ENCODE results near the gene PSMD11.

Gene PSMD11

DNA sequence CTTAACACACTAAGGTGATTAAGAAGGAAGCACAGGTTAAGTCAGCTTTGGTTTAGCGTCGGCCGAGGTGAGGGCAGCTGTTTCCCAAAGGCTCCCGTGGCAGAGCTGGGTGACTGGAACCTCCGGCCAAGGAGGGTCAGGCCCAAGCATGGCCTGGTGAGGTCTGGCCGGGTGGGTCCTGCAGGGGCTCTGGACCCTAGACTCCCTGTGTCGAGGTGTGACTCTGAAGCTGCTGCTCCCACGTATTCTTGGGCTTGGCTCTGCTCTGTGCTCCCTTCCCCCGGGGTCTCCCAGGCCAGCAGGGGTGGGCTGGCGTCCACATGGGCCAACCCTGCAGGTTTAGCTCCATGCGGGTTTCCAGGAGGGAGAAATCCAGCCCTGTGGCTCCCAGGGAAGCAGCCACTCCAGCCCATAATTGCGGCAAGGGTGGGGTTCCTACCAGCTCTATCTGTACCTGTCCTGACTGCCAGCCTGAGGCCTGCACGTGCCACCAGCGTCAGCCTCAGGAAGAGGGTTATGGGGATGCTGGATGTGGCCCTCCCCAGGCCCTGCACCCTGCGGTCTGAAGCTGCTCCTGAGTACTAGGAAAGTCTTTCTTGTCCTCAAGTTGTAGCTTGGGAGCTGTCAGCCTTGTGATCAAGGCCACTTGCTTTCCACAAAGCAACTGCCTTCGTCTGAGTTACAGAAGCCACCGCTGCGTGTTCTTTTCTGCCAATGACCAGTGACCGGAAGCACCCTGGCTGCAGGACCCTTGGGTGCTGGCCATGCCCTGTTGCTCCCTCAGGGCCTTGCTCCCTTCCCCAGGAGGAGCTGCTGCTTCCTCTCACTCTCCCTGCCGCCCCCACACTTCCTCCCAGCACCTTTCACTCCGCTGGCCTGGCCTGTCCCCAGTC is 47.3 kb downstream of the PSMD11 start:
- DNase-seq = no peak

GRCh38 chr17:32492264-32492589 is 47.9 kb downstream of the PSMD11 start:
- no peak for DNase-seq

DNA sequence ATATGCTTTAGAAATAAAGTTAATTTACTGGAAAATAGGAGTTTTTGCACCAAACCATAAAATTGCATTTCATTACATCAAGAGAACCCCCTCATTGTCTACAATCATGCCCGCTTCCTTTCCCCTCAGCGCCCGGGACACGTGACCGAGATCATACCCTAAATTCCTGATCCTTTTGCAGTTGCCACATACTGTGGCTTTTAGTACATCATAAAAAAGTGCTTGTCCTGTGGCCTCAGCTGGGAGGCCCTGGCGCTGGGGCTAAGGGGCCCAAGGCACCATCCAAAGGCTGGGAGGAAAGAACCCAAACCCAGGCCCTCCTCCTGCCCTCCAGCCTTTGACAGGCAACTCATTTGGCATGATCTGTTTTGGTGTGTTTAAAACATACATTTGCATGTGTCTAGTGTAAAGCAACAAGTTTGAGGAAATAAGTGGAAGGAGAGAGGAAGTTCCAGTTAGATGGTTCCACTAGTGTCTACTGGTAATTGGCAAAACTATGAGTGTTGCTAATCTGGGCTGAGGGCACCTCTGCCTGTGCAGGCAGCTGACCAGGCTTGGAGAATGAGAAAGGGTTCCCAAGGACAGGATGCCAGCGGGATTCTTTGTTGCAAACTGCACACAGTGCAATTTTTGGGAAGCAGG is 48.5 kb downstream of the PSMD11 start:
- no peak for DNase-seq

DNA sequence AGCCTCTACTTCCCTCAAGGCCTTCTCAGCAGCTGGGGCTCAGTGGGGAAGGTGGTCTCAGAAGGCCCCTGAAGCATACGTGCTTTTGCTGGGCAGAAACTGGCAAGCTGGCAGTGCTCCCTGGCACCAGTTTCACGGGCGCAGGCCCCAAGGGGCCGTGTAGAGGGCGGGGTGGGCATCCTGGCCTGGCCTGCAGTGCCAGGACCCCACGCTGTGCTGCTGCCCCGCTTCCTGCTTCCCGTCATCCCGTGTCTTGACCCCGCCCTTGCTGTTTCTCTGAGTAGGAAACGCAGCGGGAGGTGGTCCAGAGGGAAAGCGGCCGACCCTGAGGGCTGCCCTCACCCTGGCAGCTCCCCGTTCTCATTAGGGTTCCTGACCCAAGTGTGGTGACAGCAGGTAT is 49.3 kb downstream of the PSMD11 start:
- DNase-seq = no peak

- no peak for DNase-seq
These were observed 49.7 kb downstream of the PSMD11 start for GRCh38 chr17:32493976-32494513.

GRCh38 chr17:32494621-32495358 is 50.5 kb downstream of the PSMD11 start:
- no peak for DNase-seq

- DNase-seq = no peak
These were observed 51.3 kb downstream of the PSMD11 start for GRCh38 chr17:32495359-32496231.

- no peak for DNase-seq
These were observed 52.2 kb downstream of the PSMD11 start for GRCh38 chr17:32496395-32497073.

GRCh38 chr17:32497431-32498205 is 53.3 kb downstream of the PSMD11 start:
- DNase-seq = no peak

DNA sequence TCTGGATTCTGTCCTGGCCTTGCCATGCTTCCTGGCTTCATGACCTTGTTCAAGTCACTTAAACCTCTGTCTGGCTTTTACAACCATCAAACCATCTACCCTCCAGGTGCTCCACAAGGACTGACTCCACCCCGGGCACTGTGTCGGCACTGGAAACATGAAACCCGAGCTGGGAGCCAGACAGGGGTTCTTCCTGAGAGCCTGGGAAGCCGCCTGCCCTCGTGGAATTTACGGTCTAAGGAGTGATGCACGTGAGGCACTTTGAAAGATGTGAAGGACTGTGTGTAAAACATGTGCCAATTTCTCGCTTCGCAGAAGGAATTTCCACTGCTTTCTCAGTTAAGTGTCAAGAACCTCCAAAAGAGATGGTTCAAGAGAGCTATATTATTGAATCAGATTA is 54.1 kb downstream of the PSMD11 start:
- no peak for DNase-seq

- DNase-seq = no peak
These were observed 57.7 kb downstream of the PSMD11 start for GRCh38 chr17:32502013-32502412.

DNA sequence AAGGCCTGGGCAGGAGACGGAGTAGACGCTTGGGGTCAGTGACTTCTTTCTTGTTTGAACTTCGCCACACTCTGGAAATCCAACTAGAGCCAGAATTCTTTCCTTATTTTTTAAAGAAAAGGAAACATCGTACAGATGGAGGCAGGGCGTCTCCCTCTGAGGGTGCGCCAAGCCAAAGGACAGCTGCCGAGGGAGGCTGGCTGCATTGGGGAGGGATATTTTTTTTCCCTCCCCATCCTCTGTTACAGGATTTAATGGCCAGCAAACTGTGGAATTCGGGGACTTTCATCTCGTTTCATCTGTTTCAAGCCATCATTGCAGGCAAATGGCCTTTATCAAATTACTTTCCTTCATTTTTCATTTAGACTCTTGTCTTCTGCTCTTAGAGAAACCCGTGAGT is 58.4 kb downstream of the PSMD11 start:
- DNase-seq = no peak

GRCh38 chr17:32503251-32504165 is 59.2 kb downstream of the PSMD11 start:
- no peak for DNase-seq

- no peak for DNase-seq
These were observed 60.1 kb downstream of the PSMD11 start for GRCh38 chr17:32504166-32504990.

GRCh38 chr17:32508926-32509325 is 64.6 kb downstream of the PSMD11 start:
- DNase-seq = no peak

DNA sequence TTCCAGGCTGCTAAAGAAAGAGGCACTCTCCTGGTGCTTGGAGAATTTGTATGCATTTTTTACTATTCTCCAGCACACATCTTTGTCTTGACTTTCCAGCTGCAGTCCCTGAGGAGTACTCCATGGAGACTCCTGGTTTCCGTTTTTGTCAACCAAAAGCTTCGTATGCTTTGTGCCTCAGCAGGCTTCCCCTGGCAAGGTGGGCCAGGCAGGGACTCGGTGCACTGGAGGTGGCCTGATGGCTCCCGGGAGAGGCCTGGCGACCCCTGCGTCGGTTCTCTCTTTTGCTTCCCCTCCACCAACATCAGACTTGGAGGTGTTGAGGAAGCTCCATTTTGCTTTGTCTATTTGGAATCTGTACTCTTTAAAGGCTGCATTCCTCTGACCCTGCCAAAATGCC is 66.2 kb downstream of the PSMD11 start:
- DNase-seq = no peak

GRCh38 chr17:32512328-32512727 is 68.0 kb downstream of the PSMD11 start:
- no peak for DNase-seq

DNA sequence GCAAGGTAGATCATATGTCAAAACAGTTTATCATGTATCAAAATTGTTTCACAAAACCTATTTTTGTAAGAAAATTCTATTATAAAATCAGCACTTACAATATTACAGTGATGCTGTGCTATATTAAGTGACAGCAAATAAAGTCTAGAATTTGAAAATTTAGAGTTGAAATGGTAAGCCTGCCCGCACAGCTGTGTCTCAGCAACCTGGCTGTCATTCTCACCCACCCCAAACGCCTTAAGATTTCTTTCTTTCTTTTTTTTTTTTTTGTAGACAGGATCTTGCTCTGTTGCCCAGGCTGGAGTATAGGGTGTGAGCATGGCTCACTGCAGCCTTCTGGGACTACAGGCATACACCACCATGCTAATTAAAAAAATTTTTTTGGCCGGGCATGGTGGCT is 69.3 kb downstream of the PSMD11 start:
- DNase-seq = no peak

- DNase-seq = no peak
These were observed 70.3 kb downstream of the PSMD11 start for GRCh38 chr17:32514606-32515005.

Data from bone marrow (tissue), 2 donors.